HPDE6-E6E7 (cell line): ENCODE measurements around the gene LENG8.
A peak's percentile ranks its signal among the peaks of the same experiment; 100 is the strongest.
"Not testable (repeated sequence)": the region's sequence is repeated elsewhere in the genome, so short reads cannot be mapped to it uniquely, and the experiment has no call there.

Experiments used
- DNase-seq: peaks from one replicate; pipeline ENCODE4 v3.0.0; 2011; ENCODE audit warnings: missing footprints; ENCODE audit errors: extremely low spot score

The LENG8 gene

DNA sequence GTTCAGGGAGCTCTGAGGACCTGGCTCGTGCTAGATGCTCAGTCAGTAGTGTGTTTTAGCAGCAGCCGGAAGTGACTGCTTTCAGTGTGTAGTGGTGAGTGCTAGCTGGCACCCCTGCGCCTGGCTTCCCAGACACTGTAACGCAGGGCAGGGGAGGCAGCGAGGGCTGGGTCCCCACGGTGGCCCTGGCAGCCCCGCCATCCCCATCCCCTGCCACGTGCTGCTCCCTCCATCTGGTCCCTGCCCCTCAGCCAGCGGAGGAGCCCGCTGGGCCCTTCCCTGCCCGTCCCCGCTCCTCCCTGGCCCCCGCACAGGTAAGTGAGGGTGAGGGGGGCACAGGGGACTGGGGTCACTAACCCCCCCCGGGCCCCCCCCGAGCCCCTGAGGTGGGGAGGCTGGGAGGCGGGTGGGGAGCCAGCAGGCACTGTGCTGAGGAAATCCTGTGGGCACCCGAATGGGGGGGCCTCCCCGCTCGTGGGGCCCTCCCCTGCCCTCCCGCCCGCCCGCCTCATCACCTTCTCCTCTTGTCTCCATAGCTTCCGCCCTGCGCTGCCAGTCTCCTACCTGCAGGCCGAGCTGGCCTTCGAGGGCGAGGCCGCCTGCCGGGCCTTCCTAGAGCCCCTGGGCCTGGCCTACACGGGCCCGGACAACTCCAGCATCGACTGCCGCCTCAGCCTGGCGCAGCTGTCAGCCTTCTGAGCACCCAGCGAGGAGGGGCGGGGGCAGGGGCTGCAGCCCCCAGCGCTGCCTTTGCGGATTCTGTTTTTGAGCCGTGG, 11.4 kb downstream of the LENG8 start:
- DNase-seq, result no peak

DNA sequence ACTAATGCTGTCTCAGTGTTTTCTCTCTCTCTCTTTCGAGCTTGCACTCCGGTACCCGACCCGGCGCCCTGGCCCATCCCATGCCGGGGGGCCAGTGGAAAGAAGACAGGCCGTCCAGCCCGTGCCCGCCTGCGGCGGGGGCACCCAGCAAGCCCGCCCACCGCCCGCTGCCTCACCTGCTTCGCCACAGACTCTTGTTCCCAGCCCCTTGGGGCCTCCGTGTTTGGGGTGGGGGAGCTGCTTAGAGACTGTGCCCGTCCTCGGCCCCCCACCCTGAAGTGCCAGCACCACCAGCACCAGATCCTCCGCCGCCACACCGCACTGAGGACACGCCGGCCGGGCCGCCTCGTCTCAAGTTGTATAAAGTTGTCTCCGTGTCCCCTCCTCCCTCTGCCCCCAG, 12.2 kb downstream of the LENG8 start:
- DNase-seq, result no peak

DNA sequence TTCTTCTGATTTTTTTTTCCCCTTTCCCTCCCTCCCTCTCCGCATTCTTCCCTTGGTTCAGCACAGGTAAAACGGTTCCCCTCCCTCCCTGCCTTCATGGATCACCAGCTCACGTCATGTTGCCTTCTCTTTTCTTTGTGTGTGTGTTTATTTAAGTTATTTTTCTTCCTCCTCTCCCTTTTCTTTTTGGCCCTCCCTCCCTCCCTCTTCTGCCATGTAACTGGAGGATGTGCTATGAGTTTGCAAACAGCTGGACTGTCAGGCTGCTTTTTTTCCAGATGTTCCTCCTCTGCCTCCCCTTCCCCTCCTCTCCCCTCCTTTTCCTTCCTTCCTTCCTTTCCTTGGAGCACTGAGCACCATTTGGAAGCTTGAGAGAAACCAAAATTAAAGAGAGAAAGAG, 12.6 kb downstream of the LENG8 start:
- no peak for DNase-seq

DNA sequence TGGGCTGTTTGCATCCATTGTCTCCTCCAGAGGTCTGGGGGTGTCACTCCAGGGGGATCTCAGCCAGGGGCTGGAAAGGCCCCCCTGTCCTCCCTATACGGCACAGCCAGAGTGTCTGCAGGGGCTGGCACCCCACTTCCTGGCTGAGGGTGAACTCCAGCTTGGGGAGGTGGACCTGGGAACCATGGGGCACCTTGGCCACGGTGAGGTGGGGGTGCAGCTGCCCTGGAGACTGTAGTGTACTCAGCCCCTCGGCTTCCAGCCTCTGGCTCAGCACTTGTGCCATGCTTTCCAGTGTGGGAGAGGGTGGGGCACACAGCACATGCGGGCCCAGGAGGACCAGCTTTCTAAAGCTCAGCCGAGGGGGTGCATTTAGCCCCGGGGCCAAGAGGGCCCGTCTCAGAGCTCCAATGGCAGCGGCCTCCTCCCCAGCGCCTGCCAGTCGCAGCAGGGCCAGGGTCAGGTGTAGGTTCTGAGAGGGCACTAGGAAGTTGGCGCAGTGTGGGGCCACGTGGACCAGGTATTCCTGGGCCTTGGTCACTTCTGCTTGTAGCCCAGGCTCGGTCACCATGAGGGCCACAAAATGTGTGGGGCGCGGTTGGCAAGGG, 13.2 kb downstream of the LENG8 start:
- no peak for DNase-seq

DNA sequence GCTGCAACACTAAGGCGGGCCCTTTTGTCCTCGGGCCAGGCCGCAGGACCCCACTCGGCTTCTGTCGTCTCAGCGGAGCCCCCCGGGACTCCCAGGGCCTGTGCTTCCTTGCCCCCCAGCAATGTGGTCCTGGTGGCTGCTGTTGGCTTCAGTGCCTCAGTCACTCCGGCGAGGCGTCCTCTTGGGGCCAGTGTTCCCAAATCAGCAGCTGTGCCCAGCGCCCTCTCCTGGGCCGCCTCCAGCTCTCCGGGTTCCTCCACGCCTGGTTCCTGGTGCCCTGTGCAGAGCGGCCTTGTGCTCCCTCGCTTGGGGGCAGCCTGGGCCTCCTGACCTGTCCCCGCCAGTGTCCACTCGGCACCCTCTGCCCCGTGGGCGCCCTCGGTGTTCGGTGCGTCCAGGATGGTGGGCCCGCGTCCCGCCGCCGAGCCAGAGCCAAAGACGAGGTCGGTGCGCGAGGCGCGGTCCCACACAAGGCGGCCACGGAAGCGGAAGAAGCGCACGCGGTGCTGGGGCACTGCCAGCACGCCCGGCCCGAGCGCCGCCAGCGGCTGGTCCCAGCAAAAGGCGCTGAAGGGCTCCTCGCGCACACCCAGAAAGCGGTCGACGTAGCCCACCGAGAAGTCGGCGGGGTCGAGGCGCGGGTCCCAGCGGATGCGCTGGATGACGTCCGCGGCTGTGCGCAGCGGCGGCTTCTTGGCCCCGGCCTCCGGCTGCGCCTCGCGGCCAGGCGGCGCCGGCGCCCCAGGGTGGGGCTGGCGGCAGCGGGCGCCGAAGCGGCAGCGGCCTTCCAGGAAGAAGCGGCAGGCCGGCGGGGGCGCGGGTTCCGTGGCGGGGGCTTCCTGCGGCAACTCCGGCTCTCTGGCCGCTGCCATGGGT, 13.9 kb downstream of the LENG8 start:
- no peak for DNase-seq

DNA sequence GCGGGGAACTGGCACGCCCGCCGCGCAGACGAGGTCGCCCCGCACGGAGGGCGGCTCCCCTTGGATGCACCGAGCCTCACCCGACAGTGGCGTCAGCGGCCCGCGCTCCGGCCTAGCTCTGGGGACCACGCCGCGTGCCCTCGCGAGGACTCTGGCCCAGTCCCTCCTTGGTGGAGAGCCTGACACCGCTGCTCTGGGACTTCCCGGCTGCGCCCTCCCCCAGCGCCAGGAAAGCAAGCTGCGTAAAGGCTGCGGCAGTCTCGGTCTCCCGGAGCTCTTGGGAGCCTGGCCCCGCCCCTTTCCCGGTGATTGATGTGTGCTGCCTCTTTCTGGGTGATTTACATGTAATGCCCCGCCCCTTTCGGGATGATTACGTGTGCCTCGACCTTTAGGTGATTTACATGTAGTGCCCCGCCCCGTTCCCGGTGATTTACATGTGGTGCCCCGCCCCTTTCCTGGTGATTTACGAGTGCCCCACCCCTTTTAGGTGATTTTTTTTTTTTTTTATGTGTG, 14.6 kb downstream of the LENG8 start, which contains the start of gene LENG9:
LENG9 (minus strand) TSS at position 248 of the 513 bp plus-strand sequence. CDS start 252 bp downstream, outside the sequence.
- peak; percentile 84 for DNase-seq

DNA sequence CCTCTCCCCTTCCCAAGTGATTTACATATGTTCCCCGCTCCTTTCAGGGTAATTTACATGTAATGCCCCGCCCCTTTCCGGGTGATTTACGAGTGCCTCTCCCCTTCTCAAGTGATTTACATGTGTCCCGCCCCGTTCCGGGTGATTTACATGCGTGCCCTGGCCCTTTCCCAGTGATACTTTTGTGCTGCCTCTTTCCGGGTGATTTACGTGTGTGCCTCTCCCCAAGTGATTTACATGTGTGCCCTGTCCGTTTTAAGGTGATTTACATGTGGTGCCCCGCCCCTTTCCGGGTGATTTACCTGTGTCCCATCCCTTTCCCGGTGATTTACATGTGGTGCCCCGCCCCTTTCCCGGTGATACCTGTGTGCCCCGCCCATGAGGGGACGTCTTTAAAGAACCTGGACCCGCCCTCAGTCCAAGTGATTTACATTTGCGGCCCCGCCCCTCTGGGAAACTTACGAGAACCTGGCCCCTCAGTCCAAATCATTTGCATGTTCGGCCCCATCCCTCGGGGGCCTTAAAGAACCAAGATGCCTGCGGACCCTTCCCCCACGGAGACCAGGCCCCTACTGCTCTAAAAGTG, 15.1 kb downstream of the LENG8 start:
- peak; percentile 73 for DNase-seq

DNA sequence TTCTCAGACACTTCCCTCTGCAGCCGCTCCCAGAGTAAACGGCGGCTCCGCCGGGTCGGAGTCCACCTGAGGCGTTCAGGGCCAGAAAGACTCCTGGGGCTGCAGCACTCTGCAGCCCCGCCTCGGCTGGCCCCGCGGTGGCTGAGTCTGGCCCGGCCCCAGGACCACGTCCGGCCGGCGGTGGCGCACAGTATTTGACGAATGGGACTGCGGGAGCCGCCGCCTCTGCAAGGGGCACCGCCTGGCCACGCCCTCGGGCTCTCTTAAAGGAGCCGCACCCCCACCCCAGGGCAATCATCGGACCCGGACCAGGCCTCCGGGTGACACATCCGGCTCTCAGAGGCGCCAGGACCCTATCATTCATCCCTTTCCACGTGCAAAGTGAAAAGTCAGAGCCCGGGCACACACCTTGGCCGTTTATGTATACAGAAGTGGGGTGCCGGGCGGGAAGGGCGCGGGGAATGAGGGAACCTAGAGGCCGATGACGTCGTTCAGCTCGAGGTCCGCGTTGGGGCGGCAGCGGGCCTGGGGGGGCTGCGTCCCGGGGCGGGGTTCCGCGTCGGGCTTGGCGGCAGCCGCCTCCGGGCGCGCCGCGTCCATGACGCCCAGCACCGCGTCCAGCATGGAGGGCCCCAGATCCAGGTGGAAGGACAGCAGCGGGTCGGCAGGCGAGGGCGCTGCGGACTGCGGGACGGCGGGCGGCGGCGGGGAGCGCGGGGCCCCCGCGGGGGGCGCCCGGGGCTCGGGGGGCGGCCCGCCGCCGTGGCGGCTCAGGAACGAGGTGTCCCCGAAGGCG, 15.8 kb downstream of the LENG8 start:
- no peak for DNase-seq

DNA sequence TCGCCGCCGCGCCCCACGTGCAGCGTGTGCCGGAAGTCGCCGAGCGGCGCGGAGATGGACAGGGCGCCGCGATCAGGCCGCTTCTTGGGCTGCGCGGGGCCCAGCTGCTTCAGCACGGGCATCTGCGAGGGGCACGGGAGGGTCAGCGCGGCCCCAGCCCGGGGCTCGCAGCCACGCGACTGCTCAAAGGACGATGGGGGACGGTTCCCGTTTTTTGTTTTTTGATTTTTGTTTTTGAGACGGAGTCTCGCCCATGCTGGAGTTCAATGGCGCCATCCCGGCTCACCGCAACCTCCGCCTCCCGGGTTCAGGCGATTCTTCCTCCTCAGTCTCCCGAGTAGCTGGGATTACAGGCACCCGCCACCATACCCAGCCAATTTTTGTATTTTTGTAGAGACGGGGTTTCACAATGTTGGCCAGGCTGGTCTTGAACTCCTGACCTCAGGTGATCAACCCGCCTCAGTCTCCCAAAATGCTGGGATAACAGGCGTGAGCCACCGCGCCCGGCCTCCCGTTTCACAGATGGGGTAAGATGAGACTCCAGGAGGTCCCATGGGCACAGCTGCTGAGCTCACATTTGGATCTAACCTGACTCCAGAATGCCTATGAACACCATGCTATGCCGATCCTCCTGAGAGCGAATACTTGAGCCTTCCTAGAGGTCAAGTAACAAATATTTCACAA, 16.6 kb downstream of the LENG8 start:
- DNase-seq, result no peak

DNA sequence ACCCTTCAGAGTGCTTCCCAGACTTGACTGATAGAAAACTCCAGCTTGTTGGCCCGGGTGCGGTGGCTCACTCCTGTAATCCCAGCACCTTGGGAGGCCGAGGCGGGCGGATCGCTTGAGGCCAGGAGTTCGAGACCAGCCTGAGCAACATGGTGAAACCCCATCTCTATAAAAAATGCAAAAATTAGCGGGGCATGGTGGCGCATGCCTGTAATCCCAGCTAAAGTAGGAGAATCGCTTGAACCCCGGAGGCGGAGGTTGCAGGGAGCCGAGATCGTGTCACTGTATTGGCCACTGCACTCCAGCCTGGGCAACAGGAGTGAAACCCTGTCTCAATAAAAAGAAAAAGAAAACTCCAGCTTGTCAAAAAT, 17.1 kb downstream of the LENG8 start:
- DNase-seq, result not testable (repeated sequence)

DNA sequence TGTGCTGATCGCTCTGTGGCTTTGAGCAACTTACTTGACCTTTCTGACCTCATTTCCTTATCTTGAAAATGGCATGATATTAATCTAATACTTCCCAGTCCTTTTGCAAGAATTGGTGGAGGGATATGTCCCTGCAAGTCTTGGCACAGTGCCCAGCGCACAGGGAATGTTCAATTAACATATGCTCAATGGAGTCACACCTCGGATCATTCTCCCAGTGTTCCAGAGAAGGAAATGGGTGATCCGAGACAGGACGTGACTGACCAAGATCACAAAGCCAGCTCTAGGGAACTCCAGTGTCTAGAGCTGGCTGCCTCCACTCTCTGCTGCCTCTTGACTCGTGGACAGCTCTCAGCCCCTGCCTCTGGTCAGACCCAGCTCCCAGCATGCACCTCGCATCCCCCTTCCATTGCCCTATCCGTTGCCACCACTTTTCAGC, 20.5 kb downstream of the LENG8 start:
- no peak for DNase-seq

DNA sequence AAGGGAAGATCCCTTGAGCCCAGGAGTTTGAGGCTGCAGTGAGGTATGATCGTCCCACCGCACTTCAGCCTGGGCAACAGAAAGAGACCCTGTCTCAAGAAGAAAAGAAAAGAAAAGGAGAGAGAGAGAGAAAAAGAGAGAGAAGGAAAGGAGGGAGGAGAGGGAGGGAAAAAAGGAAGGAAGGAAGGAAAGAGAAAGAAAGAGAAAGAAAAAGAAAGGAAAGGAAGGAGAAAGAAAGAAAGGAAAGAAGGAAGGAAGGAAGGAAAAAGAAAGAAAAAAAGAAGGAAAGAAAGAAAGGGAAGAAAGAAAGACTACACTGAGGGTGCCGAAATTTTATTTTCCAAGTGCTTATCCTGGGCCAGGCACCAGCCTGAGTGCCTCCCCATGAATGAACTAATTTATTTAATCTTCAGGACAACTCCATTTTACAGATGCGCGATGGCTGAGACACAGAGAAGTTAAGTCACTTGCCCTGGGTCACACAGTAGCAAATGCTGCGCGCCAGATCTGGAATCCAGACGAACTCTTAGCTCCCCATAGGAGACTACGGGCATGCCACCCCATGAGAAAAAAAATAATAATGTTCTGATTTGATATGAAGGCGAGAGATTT, 21.4 kb downstream of the LENG8 start:
- no peak for DNase-seq

DNA sequence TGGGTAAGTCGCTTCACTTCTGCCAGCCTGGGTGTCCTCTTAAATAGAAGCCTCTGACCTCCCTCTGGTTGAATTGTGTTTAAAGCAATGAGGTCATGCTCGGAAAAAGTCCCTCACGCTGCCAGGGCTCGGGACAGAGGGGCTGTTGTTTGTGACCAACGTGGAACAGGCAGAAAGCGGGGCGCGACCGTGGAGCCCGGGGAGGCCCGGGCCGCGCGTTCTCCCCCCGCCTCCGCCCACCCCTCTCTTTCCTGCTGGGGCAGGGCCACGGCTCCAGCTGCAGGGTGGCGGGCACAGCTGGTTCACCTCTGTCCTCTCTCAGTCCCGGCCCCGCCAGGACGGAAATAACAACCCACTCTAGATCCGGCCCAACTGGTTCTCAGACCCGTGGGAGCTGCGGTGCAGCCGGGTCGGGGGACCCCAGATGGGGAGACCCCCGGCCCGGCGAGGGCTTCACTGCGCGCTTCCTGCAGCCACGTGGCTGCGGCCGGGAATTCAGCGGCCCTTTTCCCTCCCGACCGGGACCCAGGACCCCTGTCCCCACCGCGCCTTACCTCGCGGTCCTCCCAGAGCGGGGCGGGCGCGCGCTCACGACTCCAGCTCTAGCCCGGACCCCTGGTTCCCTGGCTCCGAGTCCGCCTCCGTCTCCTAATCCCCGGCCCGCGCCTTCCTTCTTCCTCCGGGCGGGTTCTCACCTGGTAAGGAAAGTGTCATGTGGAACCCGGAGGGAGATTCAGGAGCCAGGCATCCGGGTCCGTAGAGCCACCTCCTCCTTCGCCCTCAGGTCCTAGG, 22.2 kb downstream of the LENG8 start:
- DNase-seq, result no peak

DNA sequence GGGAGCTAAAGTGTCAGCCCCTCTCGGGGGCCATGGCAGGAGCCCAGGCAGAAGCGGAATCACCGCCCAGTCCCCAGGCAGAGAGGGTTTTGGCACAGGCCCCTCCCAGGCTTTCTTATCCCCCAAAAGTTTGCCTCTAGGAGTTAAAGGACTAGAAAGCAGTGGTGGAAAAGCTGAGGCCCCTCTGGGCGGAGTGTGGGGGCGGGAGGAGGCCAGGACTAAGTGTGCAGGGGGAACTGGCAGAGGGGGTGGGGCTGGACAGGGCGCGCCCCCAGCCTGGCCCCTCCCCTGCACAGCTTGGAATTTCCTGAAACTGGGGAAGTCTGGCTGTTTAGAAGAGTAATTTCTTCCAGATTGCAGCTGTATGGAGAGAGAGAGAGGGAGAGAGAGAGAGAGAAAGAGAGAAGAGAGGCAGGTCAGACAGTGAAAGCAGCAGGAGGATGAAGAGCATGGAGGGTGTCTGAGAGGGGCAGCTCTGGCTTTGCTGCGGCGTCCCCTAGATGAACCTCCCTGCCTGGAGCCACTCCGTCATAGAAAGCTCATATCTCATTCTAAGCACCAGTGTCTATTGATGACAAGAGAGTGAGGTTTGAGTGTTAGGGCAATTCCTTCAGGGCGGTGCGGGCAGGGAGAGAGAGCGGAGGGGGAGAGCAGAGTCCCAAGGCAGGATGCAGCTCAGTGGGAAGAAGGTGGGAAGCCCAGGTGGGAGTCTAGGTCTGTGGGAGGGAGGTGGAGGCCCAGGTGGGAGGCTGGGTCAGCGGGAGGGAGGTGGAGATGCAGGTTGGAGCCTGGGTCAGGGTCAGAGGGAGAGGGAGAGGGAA, 24.3 kb downstream of the LENG8 start, which contains the start of gene CDC42EP5:
CDC42EP5 (minus strand) TSS at position 226 of the 821 bp plus-strand sequence. CDS start 7,749 bp downstream, outside the sequence.
- peak; percentile 35 for DNase-seq

DNA sequence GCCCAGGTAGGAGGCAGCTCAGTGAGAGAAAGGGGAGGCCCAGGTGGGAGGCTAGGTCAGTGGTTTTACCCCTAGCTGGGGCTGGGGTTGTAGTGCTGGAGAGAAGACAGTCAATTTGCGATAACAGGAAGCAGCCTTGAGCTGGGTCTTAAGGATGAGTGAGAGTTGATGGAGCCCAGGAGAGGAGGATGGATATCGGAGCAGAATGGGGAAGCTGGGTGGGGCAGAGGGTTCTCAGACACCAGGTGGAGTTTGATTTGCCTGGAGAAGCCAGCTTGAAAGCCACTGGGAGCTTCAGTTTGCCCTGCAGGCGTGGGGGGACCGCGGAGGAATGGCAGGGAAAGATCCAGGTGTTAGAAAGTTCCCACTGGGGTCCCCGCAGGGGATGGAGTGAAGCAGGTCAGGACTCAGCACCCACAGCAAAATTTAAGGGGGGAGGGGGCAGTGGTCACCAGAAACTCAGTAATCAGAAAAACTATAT, 24.9 kb downstream of the LENG8 start:
- DNase-seq, result no peak

DNA sequence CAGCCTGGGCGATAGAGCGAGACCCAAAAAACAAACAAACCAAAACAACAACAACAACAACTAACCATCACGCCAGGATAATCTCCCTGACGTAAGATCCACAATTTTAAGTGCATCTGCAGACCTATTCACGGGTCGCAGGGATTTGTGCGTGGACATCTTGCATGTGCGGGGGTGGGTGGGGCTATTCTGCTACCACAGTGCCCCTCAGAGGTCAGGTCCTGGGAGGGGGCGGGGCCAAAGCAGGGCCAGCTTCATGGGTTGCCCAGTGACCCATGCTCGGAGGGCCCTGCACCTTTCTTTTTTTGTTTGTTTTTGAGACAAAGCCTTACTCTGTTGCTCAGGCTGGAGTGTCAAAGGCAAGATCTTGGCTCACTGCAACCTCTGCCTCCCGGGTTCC, 26.7 kb downstream of the LENG8 start:
- DNase-seq, result no peak

DNA sequence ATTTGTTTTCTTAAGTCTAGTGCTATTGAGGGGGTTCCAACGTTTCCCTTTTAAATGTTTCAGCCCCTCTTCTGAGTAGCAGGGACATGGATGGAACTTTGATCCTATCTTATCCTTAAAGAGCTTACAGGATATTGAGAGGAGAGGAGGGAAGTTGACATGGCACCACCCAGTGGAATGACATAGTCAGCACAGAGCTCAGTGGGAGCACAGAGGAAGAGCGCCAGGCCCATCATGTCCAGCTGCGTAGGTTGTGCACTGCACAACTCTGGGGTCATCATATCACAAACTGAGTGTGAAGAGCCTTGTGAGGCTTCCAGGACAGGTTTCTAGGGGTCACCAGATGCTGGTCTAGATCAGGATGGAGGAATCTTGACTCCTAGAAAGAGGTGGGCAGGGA, 28.7 kb downstream of the LENG8 start:
- DNase-seq, result no peak

DNA sequence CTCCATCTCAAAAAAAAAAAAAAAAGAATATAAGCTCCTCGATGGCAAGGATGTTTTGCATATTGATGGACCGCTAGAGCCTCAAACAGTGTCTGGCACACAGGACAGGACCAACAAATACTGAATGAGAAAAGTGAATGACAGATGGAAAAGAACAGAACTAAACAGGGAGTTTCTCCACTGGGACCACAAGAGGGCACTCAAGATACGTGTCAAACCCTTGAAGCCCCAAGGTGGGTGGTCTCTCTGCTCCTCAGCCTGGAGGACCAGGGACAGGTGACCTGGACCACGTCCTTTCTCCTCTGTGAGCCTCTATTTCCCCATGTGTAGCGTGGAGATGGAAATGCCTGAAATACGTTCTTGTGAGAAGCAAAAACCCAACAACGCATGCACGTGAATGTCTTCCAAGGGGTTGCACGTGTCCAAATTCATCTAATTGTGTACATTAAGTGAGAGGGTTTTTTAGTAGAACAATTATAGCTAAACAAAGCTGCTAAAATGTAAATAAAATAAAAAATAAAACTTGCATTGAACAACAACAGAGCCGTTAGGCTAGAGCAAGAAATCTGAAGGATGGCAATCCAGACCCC, 29.8 kb downstream of the LENG8 start:
- no peak for DNase-seq
